Lower leg skin (tissue), 3 donors: ENCODE data around the gene OSBP.

Experiments used
- POLR2A ChIP-seq, 2 donors: fragments of 450-650 bp; IDR thresholded peaks; one replicate each; pipeline ENCODE4 v1.6.1; 2016 to 2017; ENCODE audit warnings: antibody characterized with exemption in 2 of 2, mild to moderate bottlenecking in 1 of 2, moderate library complexity in 1 of 2
- TF ChIP-seq, protein P1 (sequence below), 3 donors: fragments of 450-650 bp; IDR thresholded peaks; one replicate each; pipeline ENCODE4 v1.5.1; 2016; ENCODE audit warnings: antibody characterized with exemption in 3 of 3, mild to moderate bottlenecking in 3 of 3, moderate library complexity in 2 of 3

GRCh38 chr11:59532620-59533019, 83.0 kb downstream of the OSBP start:
- TF ChIP-seq, protein P1, sequence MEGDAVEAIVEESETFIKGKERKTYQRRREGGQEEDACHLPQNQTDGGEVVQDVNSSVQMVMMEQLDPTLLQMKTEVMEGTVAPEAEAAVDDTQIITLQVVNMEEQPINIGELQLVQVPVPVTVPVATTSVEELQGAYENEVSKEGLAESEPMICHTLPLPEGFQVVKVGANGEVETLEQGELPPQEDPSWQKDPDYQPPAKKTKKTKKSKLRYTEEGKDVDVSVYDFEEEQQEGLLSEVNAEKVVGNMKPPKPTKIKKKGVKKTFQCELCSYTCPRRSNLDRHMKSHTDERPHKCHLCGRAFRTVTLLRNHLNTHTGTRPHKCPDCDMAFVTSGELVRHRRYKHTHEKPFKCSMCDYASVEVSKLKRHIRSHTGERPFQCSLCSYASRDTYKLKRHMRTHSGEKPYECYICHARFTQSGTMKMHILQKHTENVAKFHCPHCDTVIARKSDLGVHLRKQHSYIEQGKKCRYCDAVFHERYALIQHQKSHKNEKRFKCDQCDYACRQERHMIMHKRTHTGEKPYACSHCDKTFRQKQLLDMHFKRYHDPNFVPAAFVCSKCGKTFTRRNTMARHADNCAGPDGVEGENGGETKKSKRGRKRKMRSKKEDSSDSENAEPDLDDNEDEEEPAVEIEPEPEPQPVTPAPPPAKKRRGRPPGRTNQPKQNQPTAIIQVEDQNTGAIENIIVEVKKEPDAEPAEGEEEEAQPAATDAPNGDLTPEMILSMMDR (IDR thresholded peaks at IDR 0.05): no peak
- TF ChIP-seq POLR2A (IDR thresholded peaks at IDR 0.05): no peak
